OCI-M2 (cell line): Measurements from ENCODE around the gene NUP50.

Experiments used
- DNase-seq: peaks from one replicate; lab custom pipeline; 2025; ENCODE audit not compliant: unreplicated experiment; lab: John Stamatoyannopoulos, UW

Gene NUP50

DNA sequence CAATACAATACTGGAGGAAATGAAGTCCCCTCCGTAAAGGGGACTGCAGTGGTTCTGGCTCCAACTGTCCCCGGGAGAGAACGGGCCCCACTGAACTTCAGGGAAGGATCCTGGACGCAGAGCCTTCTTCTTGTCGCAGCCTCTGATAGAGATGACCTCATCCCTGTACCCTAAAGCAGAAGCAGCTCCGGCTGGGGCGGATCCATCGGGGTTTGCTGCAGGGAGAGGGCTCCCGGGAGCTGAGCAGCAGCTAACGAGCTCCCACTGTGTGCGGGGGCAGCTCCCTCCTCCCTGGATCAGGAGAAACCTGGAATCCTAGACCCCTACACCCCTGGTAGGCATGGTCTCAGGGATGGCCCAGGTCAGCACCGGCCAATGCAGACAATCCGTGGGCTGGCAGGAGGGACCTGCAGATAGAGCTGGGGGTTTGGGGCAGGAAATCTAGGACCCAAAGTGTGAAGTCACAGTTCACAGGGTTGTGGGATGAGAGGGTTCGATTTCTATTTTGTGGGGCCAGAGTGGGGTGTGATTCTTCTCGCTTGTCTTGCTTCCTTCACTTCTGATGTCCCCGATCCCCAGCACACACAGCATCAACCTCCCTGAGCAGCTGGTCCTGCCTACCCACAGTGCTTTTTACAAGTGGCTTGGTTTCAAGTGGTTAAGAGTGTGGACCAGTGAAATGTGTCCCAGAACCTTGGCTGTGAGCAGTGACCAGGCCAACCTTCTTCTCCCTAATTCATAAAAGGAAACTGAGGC is 64.1 kb downstream of the NUP50 start:
- no peak for DNase-seq

GRCh38 chr22:45228401-45228754 is 64.7 kb downstream of the NUP50 start:
- DNase-seq, result no peak

DNA sequence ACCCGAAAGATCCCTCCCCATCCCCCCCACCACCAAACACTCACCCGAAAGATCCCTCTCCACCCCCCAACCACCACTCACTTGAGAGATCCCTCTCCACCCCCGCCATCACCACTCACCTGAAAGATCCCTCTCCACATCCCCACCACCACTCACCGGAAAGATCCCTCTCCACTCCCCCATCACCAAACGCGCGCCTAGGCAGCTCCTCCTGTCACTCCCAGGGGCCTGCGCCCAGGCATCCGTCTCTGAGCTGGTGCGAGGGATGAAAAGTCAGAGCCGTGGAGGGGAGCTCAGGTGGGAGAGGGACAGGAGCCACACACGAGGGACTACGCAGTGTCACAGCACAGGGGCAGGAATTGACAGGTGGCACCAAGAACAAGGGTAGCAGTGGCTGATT is 65.5 kb downstream of the NUP50 start:
- DNase-seq, result no peak

DNA sequence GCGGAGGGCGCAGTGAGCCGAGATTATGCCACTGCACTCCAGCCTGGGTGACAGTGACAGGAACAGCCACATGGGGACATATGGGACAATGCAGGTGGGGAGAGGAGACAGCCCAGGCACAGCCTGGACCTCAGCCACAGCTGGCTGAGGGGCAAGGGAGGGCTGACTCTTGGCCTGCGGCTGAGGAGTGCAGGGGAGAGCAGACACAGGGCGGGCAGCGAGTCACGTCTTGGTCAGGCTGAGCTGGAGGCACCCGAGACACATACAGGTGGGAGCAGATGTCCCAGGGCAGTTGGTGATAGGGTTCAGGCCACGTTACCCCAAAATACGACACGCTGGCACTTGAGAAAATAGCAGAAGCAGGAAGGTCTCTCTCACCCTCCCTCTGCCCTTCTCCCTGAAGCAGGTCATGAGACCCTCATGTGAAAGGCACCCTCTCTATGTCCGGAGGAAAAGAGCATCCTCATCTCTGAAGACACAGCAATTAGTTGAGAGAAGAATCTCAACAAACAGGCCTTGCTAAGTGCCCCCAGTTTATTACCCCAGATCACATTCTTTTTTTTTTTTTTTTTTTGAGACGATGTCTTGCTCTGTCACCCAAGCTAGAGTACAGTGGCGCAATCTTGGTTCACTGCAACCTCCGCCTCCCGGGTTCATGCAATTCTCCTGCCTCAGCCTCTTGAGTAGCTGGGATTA is 66.4 kb downstream of the NUP50 start:
- DNase-seq, result no peak

GRCh38 chr22:45231293-45231692 is 67.6 kb downstream of the NUP50 start:
- no peak for DNase-seq

DNA sequence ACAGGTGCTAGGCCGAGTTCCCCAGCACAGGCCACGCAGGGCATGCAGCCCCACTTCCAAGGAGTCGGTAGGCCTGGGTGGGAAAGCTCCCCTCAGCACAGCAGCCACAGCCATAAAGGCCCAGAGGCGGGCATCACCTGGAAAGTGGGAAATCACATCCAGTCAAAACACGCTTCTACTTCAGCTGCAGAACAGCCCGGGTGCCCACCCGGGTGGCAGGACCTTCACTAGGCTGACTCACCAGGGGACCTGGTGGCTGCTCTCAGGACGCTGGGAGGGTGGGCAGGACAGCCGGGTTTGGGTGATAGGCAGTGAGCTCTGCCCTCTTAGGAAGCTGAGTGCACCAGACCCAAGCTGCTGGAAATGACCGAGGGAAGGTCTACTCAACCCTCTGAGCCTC is 69.7 kb downstream of the NUP50 start:
- no peak for DNase-seq

DNA sequence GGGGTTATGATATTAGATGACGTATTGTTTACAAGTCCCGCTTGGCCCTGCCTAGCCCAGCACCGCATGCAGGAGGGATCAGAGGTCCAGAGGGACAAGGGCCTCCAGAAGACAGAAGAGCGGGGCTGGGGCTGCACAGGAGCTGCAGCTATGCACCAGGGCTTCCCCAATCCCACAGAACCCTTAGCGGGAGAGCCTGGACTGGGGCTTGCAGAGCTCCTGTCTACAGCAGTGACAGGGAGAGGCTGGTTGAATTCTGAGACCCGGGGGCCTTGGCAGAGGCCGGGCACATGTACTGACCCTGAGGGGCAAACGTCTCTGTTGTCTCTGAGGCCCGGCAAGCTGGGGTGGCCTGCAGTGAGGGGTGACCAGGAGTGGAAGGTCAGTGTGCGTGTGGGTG is 70.1 kb downstream of the NUP50 start:
- no peak for DNase-seq

GRCh38 chr22:45235101-45235777 is 71.5 kb downstream of the NUP50 start:
- DNase-seq, result no peak

- no peak for DNase-seq
These were observed 72.2 kb downstream of the NUP50 start for GRCh38 chr22:45235851-45236342.

GRCh38 chr22:45237065-45237990 is 73.6 kb downstream of the NUP50 start:
- DNase-seq, result no peak
